WTC11 (cell line): ENCODE measurements around the gene IQGAP2. TPM values are rescaled to one million over a fixed set of nuclear protein-coding genes. Genes with fewer than 3 reads are reported as not detected.

Experiments used
- ATAC-seq: fragments of 200-7000 bp; cut with Tn5 transposase; 2 replicates; pipeline ENCODE4 v1.10.0; 2021; ENCODE audit warnings: mild to moderate bottlenecking, moderate library complexity
- CTCF ChIA-PET: fragments of 300-600 bp; sonication (Branson Sonifier 250); formaldehyde crosslinking; loops from one replicate; lab custom pipeline; 2021; ENCODE audit warnings: antibody characterized with exemption; lab: Charles Lee
- POLR2A ChIA-PET: fragments of 350-600 bp; sonication (Branson Sonifier 250); formaldehyde crosslinking; loops from one replicate; lab custom pipeline; 2021; ENCODE audit warnings: antibody characterized with exemption; lab: Charles Lee
- DNase-seq: peaks from one replicate; pipeline ENCODE4 v3.0.0; 2021; ENCODE audit warnings: low spot score
- H3K27ac Mint-ChIP-seq: 2 replicates; pipeline ENCODE4 v1.8.0; 2021; ENCODE audit warnings: mixed read lengths
- H3K27me3 Mint-ChIP-seq: 2 replicates; pipeline ENCODE4 v1.8.0; 2021; ENCODE audit warnings: low read depth, mild to moderate bottlenecking, moderate library complexity, mixed read lengths
- H3K36me3 Mint-ChIP-seq: 2 replicates; pipeline ENCODE4 v1.8.0; 2021; ENCODE audit warnings: mixed read lengths
- H3K4me1 Mint-ChIP-seq: 2 replicates; pipeline ENCODE4 v1.8.0; 2022; ENCODE audit warnings: mixed read lengths
- H3K4me3 Mint-ChIP-seq: 2 replicates; pipeline ENCODE4 v1.8.0; 2021; ENCODE audit warnings: mild to moderate bottlenecking, moderate library complexity, mixed read lengths
- H3K9me3 Mint-ChIP-seq: 2 replicates; pipeline ENCODE4 v1.8.0; 2021; ENCODE audit warnings: mixed read lengths
- ATF1 ChIP-seq: sonication (generic); formaldehyde crosslinking; IDR thresholded peaks from 2 replicates; pipeline ENCODE4 v1.8.1; 2023; ENCODE audit warnings: mild to moderate bottlenecking, moderate library complexity, missing genetic modification reagents
- E2F5 ChIP-seq: sonication (generic); formaldehyde crosslinking; IDR thresholded peaks from 2 replicates; pipeline ENCODE4 v1.8.1; 2022; ENCODE audit warnings: mild to moderate bottlenecking, moderate library complexity, missing genetic modification reagents
- HMGA2 ChIP-seq: fragments of 250-450 bp; sonication (Bioruptor Pico); IDR thresholded peaks from 2 replicates; pipeline ENCODE4 v1.4.0; 2021; ENCODE audit warnings: mild to moderate bottlenecking, moderate library complexity
- MLX ChIP-seq: sonication (generic); formaldehyde crosslinking; IDR thresholded peaks from 2 replicates; pipeline ENCODE4 v1.8.1; 2023; ENCODE audit warnings: mild to moderate bottlenecking, missing genetic modification reagents, moderate library complexity
- NFE2L1 ChIP-seq: sonication (generic); formaldehyde crosslinking; IDR thresholded peaks from 2 replicates; pipeline ENCODE4 v1.8.1; 2023; ENCODE audit warnings: missing genetic modification reagents
- NR1H2 ChIP-seq: sonication (generic); formaldehyde crosslinking; IDR thresholded peaks from 2 replicates; pipeline ENCODE4 v1.9.0; 2021; ENCODE audit warnings: mild to moderate bottlenecking, moderate library complexity, missing genetic modification reagents
- RORB ChIP-seq: fragments of 250-450 bp; sonication (Bioruptor Pico); IDR thresholded peaks from 2 replicates; pipeline ENCODE4 v1.9.0; 2021; ENCODE audit warnings: mild to moderate bottlenecking
- SOX15 ChIP-seq: fragments of 250-450 bp; sonication (Bioruptor Pico); IDR thresholded peaks from 2 replicates; pipeline ENCODE4 v1.9.0; 2021; ENCODE audit warnings: mild to moderate bottlenecking
- ZNF121 ChIP-seq: sonication (generic); formaldehyde crosslinking; IDR thresholded peaks from 2 replicates; pipeline ENCODE4 v1.8.0; 2023; ENCODE audit warnings: missing genetic modification reagents
- ZNF232 ChIP-seq: sonication (generic); formaldehyde crosslinking; IDR thresholded peaks from 2 replicates; pipeline ENCODE4 v1.8.0; 2022; ENCODE audit warnings: mild to moderate bottlenecking, missing genetic modification reagents
- ZNF281 ChIP-seq: sonication (generic); formaldehyde crosslinking; IDR thresholded peaks from 2 replicates; pipeline ENCODE4 v1.8.0; 2023; ENCODE audit warnings: mild to moderate bottlenecking, missing genetic modification reagents
- total RNA-seq: library from RNA; stranded (reverse); gene quantifications from 3 replicates; pipeline ENCODE4 v1.2.3, GENCODE V29; 2021
- TF ChIP-seq, protein P1 (sequence below): sonication (generic); formaldehyde crosslinking; IDR thresholded peaks from 2 replicates; pipeline ENCODE4 v1.8.0; 2022; ENCODE audit warnings: mild to moderate bottlenecking, missing genetic modification reagents
- TF ChIP-seq, protein P2 (sequence below): fragments of 200-600 bp; IDR thresholded peaks from 2 replicates; pipeline ENCODE4 v1.8.0; 2022; ENCODE audit warnings: antibody characterized with exemption
- TF ChIP-seq, protein P3 (sequence below): fragments of 250-450 bp; sonication (Bioruptor Pico); IDR thresholded peaks from 2 replicates; pipeline ENCODE4 v2.1.2; 2022; ENCODE audit warnings: mild to moderate bottlenecking, moderate library complexity
- TF ChIP-seq, protein P4 (sequence below): sonication (generic); formaldehyde crosslinking; IDR thresholded peaks from 2 replicates; pipeline ENCODE4 v1.8.1; 2022; ENCODE audit warnings: low read depth, missing genetic modification reagents, borderline replicate concordance
- TF ChIP-seq, protein P5 (sequence below): fragments of 250-450 bp; sonication (Bioruptor Pico); IDR thresholded peaks from 2 replicates; pipeline ENCODE4 v1.9.0; 2021; ENCODE audit warnings: mild to moderate bottlenecking

The IQGAP2 gene
- total RNA-seq, 1 experiment from 2014 or later, result 70.6 TPM

- no peak overlapping the region for H3K27ac Mint-ChIP-seq
- H3K36me3 Mint-ChIP-seq, result peaks cover 12% of the 10 kb centered on the region
- ATAC-seq (no peak), DNase-seq (no peak)
- no peaks in the 10 kb centered on the region for H3K27me3 Mint-ChIP-seq
- TF ChIP-seq E2F5 (CRISPR knock-in tag) (no peak), ZNF121 (CRISPR knock-in tag) (no peak), HMGA2 (no peak), ATF1 (no peak), MLX (no peak), RORB (CRISPR knock-in tag) (no peak), NFE2L1 (CRISPR knock-in tag) (no peak), SOX15 (CRISPR knock-in tag) (no peak)
- TF ChIP-seq, protein P1, sequence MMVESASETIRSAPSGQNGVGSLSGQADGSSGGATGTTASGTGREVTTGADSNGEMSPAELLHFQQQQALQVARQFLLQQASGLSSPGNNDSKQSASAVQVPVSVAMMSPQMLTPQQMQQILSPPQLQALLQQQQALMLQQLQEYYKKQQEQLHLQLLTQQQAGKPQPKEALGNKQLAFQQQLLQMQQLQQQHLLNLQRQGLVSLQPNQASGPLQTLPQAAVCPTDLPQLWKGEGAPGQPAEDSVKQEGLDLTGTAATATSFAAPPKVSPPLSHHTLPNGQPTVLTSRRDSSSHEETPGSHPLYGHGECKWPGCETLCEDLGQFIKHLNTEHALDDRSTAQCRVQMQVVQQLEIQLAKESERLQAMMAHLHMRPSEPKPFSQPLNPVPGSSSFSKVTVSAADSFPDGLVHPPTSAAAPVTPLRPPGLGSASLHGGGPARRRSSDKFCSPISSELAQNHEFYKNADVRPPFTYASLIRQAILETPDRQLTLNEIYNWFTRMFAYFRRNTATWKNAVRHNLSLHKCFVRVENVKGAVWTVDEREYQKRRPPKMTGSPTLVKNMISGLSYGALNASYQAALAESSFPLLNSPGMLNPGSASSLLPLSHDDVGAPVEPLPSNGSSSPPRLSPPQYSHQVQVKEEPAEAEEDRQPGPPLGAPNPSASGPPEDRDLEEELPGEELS, result no peak
- CTCF ChIA-PET, result interaction anchor here (1.2 kb wide), 1 partner anchor 520 kb away, joined by 4 read pairs; no protein-coding TSS in a partner anchor
- POLR2A ChIA-PET, result no interaction called here
- H3K4me3 Mint-ChIP-seq, result no peak overlapping the region
- no peaks in the 10 kb centered on the region for H3K4me1 Mint-ChIP-seq
- H3K9me3 Mint-ChIP-seq, result no peaks in the 10 kb centered on the region
Observed at GRCh38 chr5:76695346-76695745, 292.3 kb downstream of the IQGAP2 start.

DNA sequence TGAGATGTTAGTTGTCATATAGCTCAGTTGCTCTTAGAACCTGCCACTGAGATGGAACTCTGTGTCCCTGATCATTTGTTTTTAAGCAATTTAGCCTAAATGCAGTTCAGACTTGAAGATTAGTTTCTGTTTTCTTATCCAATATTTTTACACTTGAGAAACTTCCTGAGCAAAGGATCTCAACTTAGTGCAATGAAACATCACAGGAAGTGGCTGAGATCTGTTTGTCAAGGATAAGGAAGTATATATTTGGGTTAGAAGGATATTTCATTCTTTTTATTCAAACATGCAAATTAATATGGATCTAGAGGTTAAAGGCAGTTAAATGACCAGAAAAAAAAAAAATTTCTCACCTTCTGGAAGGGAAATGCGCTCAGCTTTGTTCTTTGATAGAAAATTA is 293.2 kb downstream of the IQGAP2 start:
- ATAC-seq, result no peak
- Mint-ChIP-seq H3K4me1 (no peaks in the 10 kb centered on the region), H3K27ac (peak overlapping the region; percentile 10; the same call in 1 of the 2 replicates), H3K27me3 (no peaks in the 10 kb centered on the region), H3K36me3 (peaks cover 18% of the 10 kb centered on the region), H3K9me3 (no peaks in the 10 kb centered on the region), H3K4me3 (no peak overlapping the region)
- TF ChIP-seq, protein P2, sequence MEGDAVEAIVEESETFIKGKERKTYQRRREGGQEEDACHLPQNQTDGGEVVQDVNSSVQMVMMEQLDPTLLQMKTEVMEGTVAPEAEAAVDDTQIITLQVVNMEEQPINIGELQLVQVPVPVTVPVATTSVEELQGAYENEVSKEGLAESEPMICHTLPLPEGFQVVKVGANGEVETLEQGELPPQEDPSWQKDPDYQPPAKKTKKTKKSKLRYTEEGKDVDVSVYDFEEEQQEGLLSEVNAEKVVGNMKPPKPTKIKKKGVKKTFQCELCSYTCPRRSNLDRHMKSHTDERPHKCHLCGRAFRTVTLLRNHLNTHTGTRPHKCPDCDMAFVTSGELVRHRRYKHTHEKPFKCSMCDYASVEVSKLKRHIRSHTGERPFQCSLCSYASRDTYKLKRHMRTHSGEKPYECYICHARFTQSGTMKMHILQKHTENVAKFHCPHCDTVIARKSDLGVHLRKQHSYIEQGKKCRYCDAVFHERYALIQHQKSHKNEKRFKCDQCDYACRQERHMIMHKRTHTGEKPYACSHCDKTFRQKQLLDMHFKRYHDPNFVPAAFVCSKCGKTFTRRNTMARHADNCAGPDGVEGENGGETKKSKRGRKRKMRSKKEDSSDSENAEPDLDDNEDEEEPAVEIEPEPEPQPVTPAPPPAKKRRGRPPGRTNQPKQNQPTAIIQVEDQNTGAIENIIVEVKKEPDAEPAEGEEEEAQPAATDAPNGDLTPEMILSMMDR, result no peak
- TF ChIP-seq ZNF232 (CRISPR knock-in tag) (no peak), NR1H2 (CRISPR knock-in tag) (no peak), RORB (CRISPR knock-in tag) (no peak), ZNF281 (CRISPR knock-in tag) (no peak)
- TF ChIP-seq, protein P3, sequence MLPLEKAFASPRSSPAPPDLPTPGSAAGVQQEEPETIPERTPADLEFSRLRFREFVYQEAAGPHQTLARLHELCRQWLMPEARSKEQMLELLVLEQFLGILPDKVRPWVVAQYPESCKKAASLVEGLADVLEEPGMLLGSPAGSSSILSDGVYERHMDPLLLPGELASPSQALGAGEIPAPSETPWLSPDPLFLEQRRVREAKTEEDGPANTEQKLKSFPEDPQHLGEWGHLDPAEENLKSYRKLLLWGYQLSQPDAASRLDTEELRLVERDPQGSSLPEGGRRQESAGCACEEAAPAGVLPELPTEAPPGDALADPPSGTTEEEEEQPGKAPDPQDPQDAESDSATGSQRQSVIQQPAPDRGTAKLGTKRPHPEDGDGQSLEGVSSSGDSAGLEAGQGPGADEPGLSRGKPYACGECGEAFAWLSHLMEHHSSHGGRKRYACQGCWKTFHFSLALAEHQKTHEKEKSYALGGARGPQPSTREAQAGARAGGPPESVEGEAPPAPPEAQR (CRISPR knock-in tag), result no peak
- TF ChIP-seq, protein P4, sequence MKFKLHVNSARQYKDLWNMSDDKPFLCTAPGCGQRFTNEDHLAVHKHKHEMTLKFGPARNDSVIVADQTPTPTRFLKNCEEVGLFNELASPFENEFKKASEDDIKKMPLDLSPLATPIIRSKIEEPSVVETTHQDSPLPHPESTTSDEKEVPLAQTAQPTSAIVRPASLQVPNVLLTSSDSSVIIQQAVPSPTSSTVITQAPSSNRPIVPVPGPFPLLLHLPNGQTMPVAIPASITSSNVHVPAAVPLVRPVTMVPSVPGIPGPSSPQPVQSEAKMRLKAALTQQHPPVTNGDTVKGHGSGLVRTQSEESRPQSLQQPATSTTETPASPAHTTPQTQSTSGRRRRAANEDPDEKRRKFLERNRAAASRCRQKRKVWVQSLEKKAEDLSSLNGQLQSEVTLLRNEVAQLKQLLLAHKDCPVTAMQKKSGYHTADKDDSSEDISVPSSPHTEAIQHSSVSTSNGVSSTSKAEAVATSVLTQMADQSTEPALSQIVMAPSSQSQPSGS, result no peak
- TF ChIP-seq, protein P5, sequence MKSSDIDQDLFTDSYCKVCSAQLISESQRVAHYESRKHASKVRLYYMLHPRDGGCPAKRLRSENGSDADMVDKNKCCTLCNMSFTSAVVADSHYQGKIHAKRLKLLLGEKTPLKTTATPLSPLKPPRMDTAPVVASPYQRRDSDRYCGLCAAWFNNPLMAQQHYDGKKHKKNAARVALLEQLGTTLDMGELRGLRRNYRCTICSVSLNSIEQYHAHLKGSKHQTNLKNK, result no peak
- no peak for DNase-seq
- ChIA-PET CTCF (no interaction called here), POLR2A (no interaction called here)
